OCI-M2 (cell line): ENCODE results near the gene PPP2R5D.
"Not testable (repeated sequence)": the region's sequence is repeated elsewhere in the genome, so short reads cannot be mapped to it uniquely, and the experiment has no call there.

Experiments
- DNase-seq: peaks from one replicate; lab custom pipeline; 2025; ENCODE audit not compliant: unreplicated experiment; lab: John Stamatoyannopoulos, UW

PPP2R5D gene

DNA sequence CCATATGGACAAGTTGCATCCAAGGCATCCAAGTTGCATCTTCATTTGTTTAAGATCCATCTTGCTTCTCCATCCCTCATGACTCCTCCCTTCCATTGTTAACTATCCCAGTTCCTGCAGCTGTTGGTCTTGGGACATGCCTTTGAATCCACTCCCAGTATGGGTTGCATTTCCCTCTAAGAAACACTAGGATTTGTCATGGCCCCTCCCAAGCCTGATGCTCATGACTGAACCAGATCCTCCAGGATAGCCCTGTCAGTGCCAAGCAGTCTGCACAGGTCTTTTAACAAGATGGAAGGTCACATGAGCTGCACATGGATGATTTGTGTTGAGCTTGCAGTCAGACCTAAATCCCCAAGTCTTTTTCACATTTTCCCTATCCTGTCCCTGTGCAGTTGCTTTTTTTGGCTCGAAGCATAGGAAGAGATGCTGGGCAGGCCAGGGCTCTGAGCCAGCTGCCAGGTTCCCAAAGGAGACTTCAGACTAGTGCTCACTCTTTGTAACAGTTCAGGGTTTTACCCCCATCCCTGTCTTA lies 4.2 kb downstream of the PPP2R5D start:
- DNase-seq: no peak

- no peak for DNase-seq
Measured at GRCh38 chr6:42989923-42990322, 5.6 kb downstream of the PPP2R5D start.

DNA sequence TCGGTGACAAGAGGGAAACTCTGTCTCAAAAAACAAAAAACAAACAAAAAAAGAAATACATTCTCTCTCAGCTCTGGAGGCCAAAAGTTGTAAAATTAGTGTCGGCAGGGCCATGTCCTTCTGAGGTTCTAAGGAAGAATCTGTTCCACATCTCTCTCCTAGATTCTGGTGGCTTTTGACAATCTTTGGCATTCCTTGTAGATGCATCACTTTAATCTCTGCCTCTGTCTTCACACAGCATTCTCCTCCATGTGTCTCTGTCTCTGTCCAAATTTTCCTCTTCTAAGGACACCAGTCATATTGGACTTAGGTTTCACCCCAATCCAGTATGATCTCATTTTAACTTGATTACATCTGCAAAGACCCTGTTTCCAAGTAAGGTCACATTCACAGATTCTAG lies 9.1 kb downstream of the PPP2R5D start:
- DNase-seq: no peak

DNA sequence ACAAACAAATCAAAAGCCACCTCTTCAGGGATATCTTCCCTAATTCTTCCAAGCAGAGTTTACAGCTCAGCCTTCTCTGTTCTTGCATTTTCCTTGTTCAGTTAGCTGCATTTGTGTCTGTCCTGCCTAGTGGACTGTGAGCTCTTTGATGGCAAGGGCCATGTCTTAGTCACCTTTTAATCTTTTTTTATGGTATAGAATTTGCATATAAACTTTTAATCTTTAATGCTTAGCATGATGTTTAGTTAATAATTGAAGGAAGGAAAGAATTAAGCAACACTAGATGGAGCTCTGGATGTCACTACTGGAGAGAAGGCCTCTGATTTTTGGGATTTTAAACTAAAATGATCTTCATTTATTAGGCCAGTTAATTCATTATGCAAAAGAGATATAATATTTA lies 12.1 kb downstream of the PPP2R5D start:
- no peak for DNase-seq

GRCh38 chr6:42998205-42998604 lies 13.8 kb downstream of the PPP2R5D start:
- DNase-seq: not testable (repeated sequence)

DNA sequence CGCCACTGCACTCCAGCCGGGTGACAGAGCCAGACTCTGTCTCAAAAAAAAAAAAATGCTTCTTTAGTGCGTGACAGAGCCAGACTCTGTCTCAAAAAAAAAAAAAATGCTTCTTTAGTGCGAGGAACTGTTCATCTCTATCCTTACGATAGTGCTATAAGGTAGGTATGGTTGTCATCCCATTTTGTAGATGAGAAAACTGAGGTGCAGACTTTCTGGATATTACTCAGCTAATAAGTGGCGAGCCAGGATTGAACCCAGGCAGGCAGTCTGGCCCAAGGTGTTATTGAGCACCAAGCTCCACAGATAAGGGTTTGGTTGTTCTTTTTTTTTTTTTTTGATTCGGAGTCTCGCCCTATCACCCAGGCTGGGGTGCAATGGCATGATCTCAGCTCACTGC lies 17.5 kb downstream of the PPP2R5D start:
- no peak for DNase-seq

GRCh38 chr6:43005844-43006243 lies 21.5 kb downstream of the PPP2R5D start:
- no peak for DNase-seq

DNA sequence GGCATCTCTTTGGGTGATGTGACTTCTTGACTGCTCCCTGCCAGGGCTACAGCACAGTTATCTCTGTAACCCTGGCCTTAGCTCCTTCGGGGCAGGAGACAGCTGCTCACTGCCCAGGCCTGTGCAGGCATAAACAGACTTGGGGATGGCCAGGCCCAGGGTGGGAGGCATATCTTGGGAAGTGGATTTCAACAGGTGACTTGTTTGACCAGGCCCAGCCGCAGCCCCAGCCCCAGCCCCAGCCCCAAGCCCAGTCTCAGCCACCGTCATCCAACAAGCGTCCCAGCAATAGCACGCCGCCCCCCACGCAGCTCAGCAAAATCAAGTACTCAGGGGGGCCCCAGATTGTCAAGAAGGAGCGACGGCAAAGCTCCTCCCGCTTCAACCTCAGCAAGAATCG lies 21.9 kb downstream of the PPP2R5D start:
- no peak for DNase-seq

DNA sequence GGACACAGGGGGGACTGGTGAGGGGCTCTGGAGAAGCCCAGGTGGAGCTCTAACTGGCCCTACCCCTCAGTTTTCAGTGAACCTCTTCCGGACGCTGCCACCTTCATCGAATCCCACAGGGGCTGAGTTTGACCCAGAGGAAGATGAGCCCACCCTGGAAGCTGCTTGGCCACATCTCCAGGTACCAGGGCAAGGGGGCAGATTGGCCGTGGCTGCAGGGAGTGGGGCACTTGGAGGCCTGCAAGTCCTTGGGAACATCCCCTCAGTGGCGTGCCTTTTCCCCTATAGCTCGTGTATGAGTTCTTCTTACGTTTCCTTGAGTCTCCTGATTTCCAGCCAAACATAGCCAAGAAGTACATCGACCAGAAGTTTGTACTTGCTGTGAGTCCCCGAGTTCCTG lies 22.8 kb downstream of the PPP2R5D start:
- no peak for DNase-seq

- DNase-seq: no peak
Measured at GRCh38 chr6:43009124-43009523, 24.8 kb downstream of the PPP2R5D start.

- no peak for DNase-seq
Measured at GRCh38 chr6:43011207-43011606, 26.8 kb downstream of the PPP2R5D start.

DNA sequence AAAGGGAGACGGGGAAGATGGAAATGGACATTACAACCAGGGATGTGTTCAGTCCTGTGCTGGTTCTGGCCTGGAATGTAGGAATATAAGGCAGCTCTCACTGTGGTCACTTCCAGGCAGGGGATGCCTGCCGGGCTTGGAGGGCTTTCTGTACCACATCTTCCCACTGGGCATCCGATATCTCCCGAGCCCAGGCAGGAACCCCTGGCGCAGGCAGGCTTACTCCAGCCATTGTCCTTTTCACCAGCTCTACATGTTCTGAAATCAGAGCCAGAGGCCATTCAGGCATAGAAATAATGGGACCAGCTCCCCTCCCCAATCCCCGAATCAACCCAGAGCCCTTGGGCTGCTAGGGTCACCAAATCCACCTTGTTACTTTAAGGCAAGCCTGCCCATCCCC lies 28.0 kb downstream of the PPP2R5D start:
- DNase-seq: no peak

- DNase-seq: no peak
Measured at GRCh38 chr6:43013097-43013842, 28.9 kb downstream of the PPP2R5D start.

GRCh38 chr6:43013843-43014433 lies 29.6 kb downstream of the PPP2R5D start, which contains the start of the genes KLHDC3 and MEA1:
Gene KLHDC3 (plus strand): TSS chr6:43014249. CDS start chr6:43017193, 2,944 bp downstream.
Gene MEA1 (minus strand): TSS chr6:43013946. CDS start chr6:43013813, 133 bp downstream.
- DNase-seq: peak; percentile 96

DNA sequence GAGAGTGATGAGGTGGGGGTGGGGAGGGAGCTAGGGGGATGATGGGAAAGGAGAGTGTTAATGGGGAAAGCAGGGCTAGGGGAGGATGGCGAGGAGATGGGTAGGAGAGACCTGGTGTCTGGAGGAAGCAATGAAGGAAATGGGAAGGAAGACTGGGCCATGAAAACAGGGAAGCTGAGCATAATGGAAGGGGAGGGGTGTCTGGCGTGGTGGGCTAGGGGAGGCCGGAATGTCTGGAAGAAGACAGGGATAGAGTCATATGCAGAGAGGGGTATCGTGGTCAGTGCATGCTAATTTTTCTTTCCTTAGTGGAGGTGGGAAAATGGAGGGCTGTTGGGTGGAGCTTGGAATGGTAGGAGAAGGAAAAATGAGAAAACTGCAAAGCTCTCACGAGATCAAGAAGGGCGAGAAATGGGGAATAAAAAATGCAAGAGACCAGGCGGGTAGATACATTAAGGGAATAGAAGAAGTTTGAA lies 30.1 kb downstream of the PPP2R5D start:
- DNase-seq: no peak

GRCh38 chr6:43016176-43016942 lies 32.0 kb downstream of the PPP2R5D start:
- DNase-seq: no peak

DNA sequence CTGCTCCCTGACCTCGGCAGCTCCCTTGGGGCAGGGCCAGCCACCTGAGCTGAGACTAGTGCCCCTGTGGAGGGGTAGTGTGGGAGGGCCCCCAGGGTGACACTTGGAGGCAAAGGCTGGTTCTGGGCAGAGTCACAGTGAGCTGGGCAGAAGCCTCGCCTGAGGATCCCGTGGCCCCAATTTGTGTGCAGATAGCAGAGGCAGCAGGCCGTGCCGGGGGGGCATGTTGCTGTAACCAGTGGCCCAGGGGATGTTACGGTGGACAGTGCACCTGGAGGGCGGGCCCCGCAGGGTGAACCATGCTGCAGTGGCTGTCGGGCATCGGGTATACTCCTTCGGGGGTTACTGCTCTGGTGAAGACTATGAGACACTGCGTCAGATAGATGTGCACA lies 32.6 kb downstream of the PPP2R5D start:
- DNase-seq: no peak

GRCh38 chr6:43019152-43019551 lies 34.8 kb downstream of the PPP2R5D start:
- DNase-seq: no peak

GRCh38 chr6:43020052-43020705 lies 35.8 kb downstream of the PPP2R5D start:
- no peak for DNase-seq

DNA sequence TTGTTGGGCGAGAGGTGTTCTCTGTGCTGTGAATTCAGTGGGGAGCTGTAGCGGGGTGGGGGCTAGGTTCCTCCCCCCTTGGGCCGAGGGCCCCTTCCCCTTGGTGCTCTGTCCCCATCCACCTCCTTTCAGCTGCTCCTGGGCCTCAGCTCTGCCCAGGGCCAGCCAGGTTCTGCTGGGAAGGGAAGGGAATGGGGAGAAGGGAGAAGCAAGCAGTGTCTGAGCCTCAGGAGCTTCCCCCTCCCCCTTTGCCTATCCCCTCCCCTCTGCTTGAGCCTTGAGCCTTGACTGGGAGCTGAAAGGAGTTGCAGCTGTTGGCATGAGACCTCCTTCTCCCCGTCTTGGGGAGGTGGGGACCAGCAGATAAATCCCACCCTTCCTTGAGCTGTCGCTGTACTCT lies 36.5 kb downstream of the PPP2R5D start:
- DNase-seq: no peak
